Measurements from ENCODE around the gene KRT35. TPM values are rescaled to one million over a fixed set of nuclear protein-coding genes. Genes with fewer than 3 reads are reported as not detected.

KRT35 gene
- total RNA-seq, 2 donors from 2014 or later: not detected

DNA sequence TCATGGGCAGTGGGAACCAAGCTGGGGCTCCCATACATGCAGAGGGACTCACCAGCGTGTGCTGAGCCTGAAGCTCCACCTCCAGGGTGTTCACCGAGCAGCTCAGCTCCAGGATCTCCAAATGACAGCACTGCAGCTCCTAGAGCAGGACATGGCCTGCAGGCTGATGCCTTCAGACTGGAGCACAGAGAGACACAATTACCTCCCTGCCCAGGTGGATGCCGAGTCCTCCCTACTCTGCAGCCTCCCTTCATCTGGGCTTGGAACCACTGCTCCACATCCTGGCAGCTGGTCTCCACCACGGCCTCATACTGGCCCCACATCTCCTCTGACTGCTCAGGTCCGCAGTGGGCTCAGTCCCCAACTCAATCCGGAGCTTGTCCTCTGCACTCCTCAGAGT is 31.9 kb downstream of the KRT35 start:
- H3K4me1 Mint-ChIP-seq: no peaks in the 10 kb centered on the region
- peaks cover 15% of the 10 kb centered on the region for H3K9me3 ChIP-seq (ENCODE audit: control insufficient read depth, low read length)
- H3K9ac ChIP-seq (ENCODE audit: extremely low read depth, low read length, poor library complexity, severe bottlenecking): no peak overlapping the region
- H3K27me3 Mint-ChIP-seq (ENCODE audit: insufficient read depth): peaks cover 19% of the 10 kb centered on the region
- no peak overlapping the region for H3K4me3 Mint-ChIP-seq
- WGBS, 2 experiments (ENCODE audit: insufficient coverage in 1 of 2, insufficient read length in 1 of 2): 88 to 92% methylated on average over 6 of the region's 6 CpGs
- no peaks in the 10 kb centered on the region for H3K36me3 ChIP-seq (ENCODE audit: control insufficient read depth, insufficient read depth, low read length)
- H3K27ac Mint-ChIP-seq: no peak overlapping the region
- H3K27me3 ChIP-seq (ENCODE audit: control insufficient read depth, insufficient read depth, low read length, poor library complexity, severe bottlenecking): no peaks in the 10 kb centered on the region
- H3K4me1 ChIP-seq (ENCODE audit: control insufficient read depth, insufficient read depth, low read length): no peaks in the 10 kb centered on the region
- H3K4me3 ChIP-seq (ENCODE audit: low read length): no peak overlapping the region
- peaks cover 18% of the 10 kb centered on the region for H3K9me3 Mint-ChIP-seq
- no peak for DNase-seq
- no peaks in the 10 kb centered on the region for H3K36me3 Mint-ChIP-seq (ENCODE audit: low read depth)
- TF ChIP-seq, protein P1, sequence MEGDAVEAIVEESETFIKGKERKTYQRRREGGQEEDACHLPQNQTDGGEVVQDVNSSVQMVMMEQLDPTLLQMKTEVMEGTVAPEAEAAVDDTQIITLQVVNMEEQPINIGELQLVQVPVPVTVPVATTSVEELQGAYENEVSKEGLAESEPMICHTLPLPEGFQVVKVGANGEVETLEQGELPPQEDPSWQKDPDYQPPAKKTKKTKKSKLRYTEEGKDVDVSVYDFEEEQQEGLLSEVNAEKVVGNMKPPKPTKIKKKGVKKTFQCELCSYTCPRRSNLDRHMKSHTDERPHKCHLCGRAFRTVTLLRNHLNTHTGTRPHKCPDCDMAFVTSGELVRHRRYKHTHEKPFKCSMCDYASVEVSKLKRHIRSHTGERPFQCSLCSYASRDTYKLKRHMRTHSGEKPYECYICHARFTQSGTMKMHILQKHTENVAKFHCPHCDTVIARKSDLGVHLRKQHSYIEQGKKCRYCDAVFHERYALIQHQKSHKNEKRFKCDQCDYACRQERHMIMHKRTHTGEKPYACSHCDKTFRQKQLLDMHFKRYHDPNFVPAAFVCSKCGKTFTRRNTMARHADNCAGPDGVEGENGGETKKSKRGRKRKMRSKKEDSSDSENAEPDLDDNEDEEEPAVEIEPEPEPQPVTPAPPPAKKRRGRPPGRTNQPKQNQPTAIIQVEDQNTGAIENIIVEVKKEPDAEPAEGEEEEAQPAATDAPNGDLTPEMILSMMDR (conservative IDR thresholded peaks at IDR 0.05): no peak
- H3K27ac ChIP-seq (ENCODE audit: low read depth, low read length): no peak overlapping the region

DNA sequence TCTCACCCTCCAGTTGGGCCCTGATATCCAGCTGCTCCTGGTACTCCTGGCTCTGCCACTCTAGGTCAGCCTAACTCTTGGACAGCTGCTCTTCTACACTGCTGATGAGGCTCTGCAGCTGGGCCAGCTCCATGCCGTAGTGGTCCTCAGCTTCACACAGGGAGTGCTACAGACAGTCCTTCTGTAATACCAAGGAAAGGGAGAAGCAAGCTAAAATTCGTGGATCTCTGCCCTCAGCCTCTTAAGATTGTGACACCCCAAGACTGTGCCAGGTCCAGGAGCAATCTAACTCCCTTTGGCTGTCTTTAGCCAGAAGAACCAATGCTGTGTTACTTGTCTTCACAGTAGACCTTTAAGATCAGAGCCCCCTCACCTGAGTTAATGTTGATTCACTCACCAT is 32.4 kb downstream of the KRT35 start:
- TF ChIP-seq, protein P1 (conservative IDR thresholded peaks at IDR 0.05): no peak
- DNase-seq: no peak
- H3K4me1 ChIP-seq (ENCODE audit: control insufficient read depth, insufficient read depth, low read length): no peaks in the 10 kb centered on the region
- no peaks in the 10 kb centered on the region for H3K36me3 ChIP-seq (ENCODE audit: control insufficient read depth, insufficient read depth, low read length)
- Mint-ChIP-seq H3K4me1 (no peaks in the 10 kb centered on the region), H3K4me3 (no peak overlapping the region), H3K9me3 (peaks cover 18% of the 10 kb centered on the region), H3K27ac (no peak overlapping the region), H3K27me3 (ENCODE audit: insufficient read depth) (peaks cover 15% of the 10 kb centered on the region), H3K36me3 (ENCODE audit: low read depth) (no peaks in the 10 kb centered on the region)
- no peaks in the 10 kb centered on the region for H3K27me3 ChIP-seq (ENCODE audit: control insufficient read depth, insufficient read depth, low read length, poor library complexity, severe bottlenecking)
- 74 to 100% methylated on average over 1 to 2 of the region's 2 CpGs for WGBS, 2 experiments (ENCODE audit: insufficient coverage in 1 of 2, insufficient read length in 1 of 2)
- no peak overlapping the region for H3K9ac ChIP-seq (ENCODE audit: extremely low read depth, low read length, poor library complexity, severe bottlenecking)
- peaks cover 15% of the 10 kb centered on the region for H3K9me3 ChIP-seq (ENCODE audit: control insufficient read depth, low read length)
- H3K27ac ChIP-seq (ENCODE audit: low read depth, low read length): no peak overlapping the region
- no peak overlapping the region for H3K4me3 ChIP-seq (ENCODE audit: low read length)

DNA sequence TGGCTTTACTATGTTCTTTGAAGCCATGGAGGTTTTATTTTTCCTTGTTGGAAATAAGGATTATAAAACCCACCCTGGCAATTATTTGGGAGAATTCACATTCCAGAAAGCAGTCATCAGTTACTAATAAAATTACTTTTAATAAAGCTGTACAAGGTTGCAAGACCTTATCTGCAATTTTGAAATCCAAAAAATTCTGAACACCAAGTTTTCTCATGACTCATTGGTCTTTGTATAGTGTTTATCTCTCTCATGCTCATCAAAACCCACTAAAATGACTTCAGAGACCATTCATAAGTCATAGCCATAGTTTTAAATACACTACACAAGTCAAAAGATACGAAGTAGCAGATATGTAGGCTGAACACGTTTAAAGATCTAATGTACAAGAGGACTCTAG is 34.1 kb downstream of the KRT35 start:
- 66% methylated on average over 2 of the region's 2 CpGs; no CpG with 5 or more reads in 1 of the 2 experiments for WGBS, 2 experiments (ENCODE audit: insufficient coverage in 1 of 2, insufficient read length in 1 of 2)
- Histone ChIP-seq H3K27me3 (ENCODE audit: control insufficient read depth, insufficient read depth, low read length, poor library complexity, severe bottlenecking) (no peaks in the 10 kb centered on the region), H3K4me3 (ENCODE audit: low read length) (no peak overlapping the region), H3K9me3 (ENCODE audit: control insufficient read depth, low read length) (peaks cover 10% of the 10 kb centered on the region), H3K4me1 (ENCODE audit: control insufficient read depth, insufficient read depth, low read length) (no peaks in the 10 kb centered on the region), H3K9ac (ENCODE audit: extremely low read depth, low read length, poor library complexity, severe bottlenecking) (no peak overlapping the region), H3K36me3 (ENCODE audit: control insufficient read depth, insufficient read depth, low read length) (no peaks in the 10 kb centered on the region), H3K27ac (ENCODE audit: low read depth, low read length) (no peak overlapping the region)
- H3K36me3 Mint-ChIP-seq (ENCODE audit: low read depth): no peaks in the 10 kb centered on the region
- H3K9me3 Mint-ChIP-seq: peaks cover 12% of the 10 kb centered on the region
- peaks cover 14% of the 10 kb centered on the region for H3K27me3 Mint-ChIP-seq (ENCODE audit: insufficient read depth)
- H3K4me1 Mint-ChIP-seq: no peaks in the 10 kb centered on the region
- no peak for DNase-seq
- H3K4me3 Mint-ChIP-seq: no peak overlapping the region
- H3K27ac Mint-ChIP-seq: no peak overlapping the region
- TF ChIP-seq, protein P1 (conservative IDR thresholded peaks at IDR 0.05): no peak
